IMR-90 (cell line): ENCODE results near the gene NUDT6. TPM values are rescaled to one million over a fixed set of nuclear protein-coding genes. Genes with fewer than 3 reads are reported as not detected.

ENCODE experiments used
- ATAC-seq: fragments of 200-7000 bp; cut with Tn5 transposase; 2 replicates; pipeline ENCODE4 v1.9.1; 2020; ENCODE audit warnings: low read depth, mild to moderate bottlenecking, moderate library complexity
- BruUV-seq: library from RNA; stranded (reverse); fragments of 400-500 nt; replicated peaks from 2 replicates; lab custom pipeline; 2021; lab: Mats Ljungman, UMichigan
- CTCF ChIA-PET: fragments of 300-600 bp; formaldehyde crosslinking; extraction: SDS; loops from one replicate; lab custom pipeline; 2021; ENCODE audit warnings: antibody characterized with exemption; lab: Yijun Ruan, JAX
- POLR2A ChIA-PET: fragments of 300-600 bp; sonication (Branson Sonifier 250); formaldehyde crosslinking; loops from one replicate; lab custom pipeline; 2022; ENCODE audit warnings: antibody characterized with exemption; ENCODE audit not compliant: unreplicated experiment; lab: Charles Lee
- DNase-seq: peaks from one replicate; pipeline ENCODE4 v3.0.0; 2013
- H2AFZ ChIP-seq: replicated peaks from 2 replicates; pipeline ENCODE3; 2013; ENCODE audit warnings: low read length, mild to moderate bottlenecking; ENCODE audit not compliant: poor library complexity
- H2AK5ac ChIP-seq: 2 replicates; pipeline ENCODE4 v1.6.1; 2013; ENCODE audit warnings: low read depth, low read length, inconsistent platforms
- H2AK9ac ChIP-seq: replicated peaks from 2 replicates; pipeline ENCODE3; 2013; ENCODE audit warnings: mild to moderate bottlenecking, low read depth, low read length, moderate library complexity; ENCODE audit not compliant: poor library complexity
- H2BK120ac ChIP-seq: 2 replicates; pipeline ENCODE4 v1.6.1; 2013; ENCODE audit warnings: low read depth, low read length, inconsistent platforms
- H2BK15ac ChIP-seq: 3 replicates; pipeline ENCODE4 v1.6.1; 2013; ENCODE audit warnings: low read depth, low read length, inconsistent platforms
- H2BK20ac ChIP-seq: 2 replicates; pipeline ENCODE4 v1.6.1; 2013; ENCODE audit warnings: low read depth, mild to moderate bottlenecking, inconsistent platforms, low read length, moderate library complexity
- H2BK5ac ChIP-seq: 2 replicates; pipeline ENCODE4 v1.6.1; 2013; ENCODE audit warnings: mild to moderate bottlenecking, low read depth, low read length, inconsistent platforms; ENCODE audit not compliant: poor library complexity, severe bottlenecking
- H3K14ac ChIP-seq: replicated peaks from 2 replicates; pipeline ENCODE4 v1.6.1; 2013; ENCODE audit warnings: low read depth, low read length, inconsistent platforms
- H3K18ac ChIP-seq: 2 replicates; pipeline ENCODE4 v1.6.1; 2013; ENCODE audit warnings: low read depth, low read length, control low read depth
- H3K23ac ChIP-seq: 2 replicates; pipeline ENCODE4 v1.6.1; 2013; ENCODE audit warnings: low read depth, low read length, inconsistent platforms
- H3K27ac ChIP-seq: 2 replicates; pipeline ENCODE4 v1.5.1; 2013; ENCODE audit warnings: mild to moderate bottlenecking, control low read depth, low read length; ENCODE audit not compliant: insufficient read depth
- H3K27me3 ChIP-seq: 2 replicates; pipeline ENCODE4 v1.6.1; 2013; ENCODE audit warnings: low read length; ENCODE audit not compliant: control insufficient read depth, insufficient read depth
- H3K36me3 ChIP-seq: 2 replicates; pipeline ENCODE4 v1.6.1; 2013; ENCODE audit warnings: low read length, mixed read lengths; ENCODE audit not compliant: control insufficient read depth, insufficient read depth
- H3K4ac ChIP-seq: 2 replicates; pipeline ENCODE4 v1.6.1; 2013; ENCODE audit warnings: low read depth, low read length, inconsistent platforms
- H3K4me1 ChIP-seq: 2 replicates; pipeline ENCODE4 v1.6.1; 2013; ENCODE audit warnings: low read length, mixed read lengths; ENCODE audit not compliant: control insufficient read depth, insufficient read depth
- H3K4me2 ChIP-seq: 2 replicates; pipeline ENCODE4 v1.6.1; 2013; ENCODE audit warnings: low read depth, mild to moderate bottlenecking, control low read depth, low read length, moderate library complexity
- H3K4me3 ChIP-seq: 2 replicates; pipeline ENCODE4 v1.5.1; 2013; ENCODE audit warnings: low read depth, mild to moderate bottlenecking, control low read depth, low read length, moderate library complexity; ENCODE audit not compliant: insufficient read depth
- H3K56ac ChIP-seq: 2 replicates; pipeline ENCODE4 v1.6.1; 2013; ENCODE audit warnings: low read length, inconsistent platforms; ENCODE audit not compliant: insufficient read depth; ENCODE audit errors: extremely low read depth
- H3K79me1 ChIP-seq, 2 experiments: 2 replicates each; pipeline ENCODE4 v1.6.1; 2013; ENCODE audit warnings: low read length in 2 of 2, inconsistent platforms in 1 of 2, low read depth in 1 of 2
- H3K9ac ChIP-seq: 2 replicates; pipeline ENCODE4 v1.6.1; 2013; ENCODE audit warnings: low read depth, low read length, control low read depth
- H3K9me1 ChIP-seq: 2 replicates; pipeline ENCODE4 v1.6.1; 2013; ENCODE audit warnings: low read length, inconsistent platforms; ENCODE audit not compliant: insufficient read depth
- H3K9me3 ChIP-seq: 2 replicates; pipeline ENCODE4 v1.6.1; 2013; ENCODE audit warnings: low read length; ENCODE audit not compliant: control insufficient read depth, insufficient read depth
- H4K20me1 ChIP-seq: 2 replicates; pipeline ENCODE4 v1.6.1; 2013; ENCODE audit warnings: low read length, inconsistent platforms; ENCODE audit not compliant: insufficient read depth
- H4K5ac ChIP-seq: 2 replicates; pipeline ENCODE4 v1.6.1; 2013; ENCODE audit warnings: mild to moderate bottlenecking, low read depth, low read length, control low read depth
- H4K8ac ChIP-seq, 2 experiments: 2 replicates each; pipeline ENCODE4 v1.6.1; 2013; ENCODE audit warnings: low read depth in 2 of 2, low read length in 2 of 2, control low read depth in 1 of 2, inconsistent platforms in 1 of 2
- H4K91ac ChIP-seq: 2 replicates; pipeline ENCODE4 v1.6.1; 2013; ENCODE audit warnings: low read depth, low read length, inconsistent platforms; ENCODE audit not compliant: insufficient read depth
- CTCF ChIP-seq: conservative IDR thresholded peaks from 2 replicates; pipeline ENCODE4 v1.5.1; 2012; ENCODE audit warnings: mild to moderate bottlenecking, low read depth, low read length, improper control_type of control experiment
- ELK1 ChIP-seq: fragments of 150-350 bp; IDR thresholded peaks from 2 replicates; pipeline ENCODE4 v1.6.1; 2016; ENCODE audit warnings: low read depth, mild to moderate bottlenecking, low read length, moderate library complexity, borderline replicate concordance
- MAFK ChIP-seq: IDR thresholded peaks from 2 replicates; pipeline ENCODE4 v1.6.1; 2012; ENCODE audit warnings: low read depth, low read length, improper control_type of control experiment
- MAZ ChIP-seq: IDR thresholded peaks from 2 replicates; pipeline ENCODE4 v1.6.1; 2012; ENCODE audit warnings: low read depth, mild to moderate bottlenecking, low read length, improper control_type of control experiment, moderate library complexity, borderline replicate concordance
- MXI1 ChIP-seq: IDR thresholded peaks from 2 replicates; pipeline ENCODE4 v1.6.1; 2012; ENCODE audit warnings: low read depth, mild to moderate bottlenecking, low read length, moderate library complexity, borderline replicate concordance
- POLR2A ChIP-seq: IDR thresholded peaks from 2 replicates; pipeline ENCODE4 v1.6.1; 2012; ENCODE audit warnings: mild to moderate bottlenecking, low read depth, low read length
- RCOR1 ChIP-seq: IDR thresholded peaks from 2 replicates; pipeline ENCODE4 v1.6.1; 2012; ENCODE audit warnings: mild to moderate bottlenecking, low read length, improper control_type of control experiment; ENCODE audit not compliant: insufficient replicate concordance
- RFX5 ChIP-seq: IDR thresholded peaks from 2 replicates; pipeline ENCODE4 v1.8.0; 2012; ENCODE audit warnings: low read depth, mild to moderate bottlenecking, low read length, moderate library complexity
- SMC3 ChIP-seq: fragments of 150-350 bp; IDR thresholded peaks from 2 replicates; pipeline ENCODE4 v1.6.1; 2016; ENCODE audit warnings: low read depth, mild to moderate bottlenecking, antibody characterized with exemption, low read length, moderate library complexity
- WGBS, 2 experiments: methylation state at CpG; one replicate each; pipeline versions ENCODE4 v1.1.5 to v1.1.7; 2013; ENCODE audit warnings: missing lambda C conversion rate in 2 of 2; ENCODE audit not compliant: insufficient read length in 1 of 2; ENCODE audit errors: extremely low coverage in 2 of 2; 5-methylcytosine and 5-hydroxymethylcytosine counted together
- dilution Hi-C: fragments of 300-500 bp; cut with HindIII; formaldehyde crosslinking; loops from one replicate; pipeline ENCODE4 v1.14.3; 2018; ENCODE audit warnings: low sequenced_read_pairs; ENCODE audit not compliant: unreplicated experiment
- in situ Hi-C: fragments of 300-500 bp; cut with MboI; formaldehyde crosslinking; loops from 3 replicates; pipeline ENCODE4 v1.14.3; 2019; ENCODE audit warnings: low sequenced_read_pairs, inconsistent platforms, mixed read lengths
- intact Hi-C: fragments of 100-400 bp; cut with micrococcal nuclease; formaldehyde crosslinking; loops from 2 replicates; pipeline ENCODE4 v1.10.0; 2022
- polyA plus RNA-seq, 3 experiments: library from polyadenylated mRNA; depleted of rRNA; stranded (reverse); fragments of >200 nt; gene quantifications; 2 replicates each; pipeline ENCODE4 v1.2.3, GENCODE V29; 2012; ENCODE audit warnings: low replicate concordance in 1 of 3
- total RNA-seq: library from RNA; depleted of rRNA; stranded (reverse); fragments of >200 nt; gene quantifications from 2 replicates; pipeline ENCODE4 v1.2.3, GENCODE V29; 2012

The NUDT6 gene
- total and polyA plus RNA-seq, 2 of the 4 experiments (the other 2 are of a cell fraction): 2.7 to 4.8 TPM

GRCh38 chr4:122895336-122895995, 26.9 kb downstream of the NUDT6 start:
- intact Hi-C loops: no loop called here
- Histone ChIP-seq H2AK9ac (no peak overlapping the region), H2AK5ac (no peak overlapping the region), H3K14ac (no peak overlapping the region), H3K4me3 (no peak overlapping the region), H3K27me3 (no peaks in the 10 kb centered on the region), H2AFZ (no peak overlapping the region), H2BK15ac (no peak overlapping the region), H3K27ac (no peak overlapping the region), H3K9me1 (peaks cover 7% of the 10 kb centered on the region), H3K18ac (no peak overlapping the region), H3K9me3 (no peaks in the 10 kb centered on the region), H3K23ac (no peak overlapping the region), H2BK120ac (0 out of 2 replicates have a peak overlapping the region, but pooled peaks have one; percentile 16), H3K4me2 (no peak overlapping the region; the same call in 1 of the 2 replicates), H4K20me1 (no peaks in the 10 kb centered on the region), H3K4ac (no peak overlapping the region; the same call in 1 of the 2 replicates), H2BK20ac (no peak overlapping the region), H3K56ac (no peak overlapping the region), H4K8ac (no peak overlapping the region; a peak in 2 of 4 replicates), H3K9ac (no peak overlapping the region), H3K4me1 (peaks cover 15% of the 10 kb centered on the region), H2BK5ac (peak overlapping the region; percentile 65), H4K91ac (no peak overlapping the region), H3K36me3 (peaks cover 11% of the 10 kb centered on the region), H4K5ac (no peak overlapping the region), H3K79me1 (peaks cover 23 to 40% of the 10 kb centered on the region in 2 experiments)
- no TSS peak for BruUV-seq
- ChIA-PET CTCF (no interaction called here), POLR2A (no interaction called here)
- no peak for DNase-seq
- TF ChIP-seq POLR2A (no peak), RCOR1 (no peak), MAFK (no peak), CTCF (no peak), RFX5 (no peak), ELK1 (no peak), MXI1 (no peak), SMC3 (no peak), MAZ (no peak)
- dilution Hi-C loops: no loop called here
- in situ Hi-C loops: no loop called here
- no peak for ATAC-seq
- WGBS, 2 experiments: no CpG with 5 or more reads among the region's 1 CpG
